H1 (cell line): ENCODE results near the gene RCAN2. TPM values are rescaled to one million over a fixed set of nuclear protein-coding genes. Genes with fewer than 3 reads are reported as not detected.

Experiments used
- CTCF ChIA-PET: fragments of 300-600 bp; sonication (Branson Sonifier 250); formaldehyde crosslinking; loops from one replicate; lab custom pipeline; 2021; ENCODE audit not compliant: partially characterized antibody; lab: Charles Lee
- POLR2A ChIA-PET: fragments of 300-600 bp; sonication (Branson Sonifier 250); formaldehyde crosslinking; loops from one replicate; lab custom pipeline; 2021; ENCODE audit warnings: inconsistent platforms; ENCODE audit not compliant: partially characterized antibody; lab: Charles Lee
- DNase-seq, 2 experiments: peaks; one replicate each; pipeline versions ENCODE4 v3.0.0 to v3.0.0-alpha.2; 2010 to 2022; ENCODE audit warnings: low spot score in 2 of 2, low read depth in 1 of 2, mixed read lengths in 1 of 2
- FAIRE-seq: peaks from 2 replicates; lab custom pipeline; 2011; peaks lifted over from hg19 to GRCh38; lab: Jason Lieb, UNC
- H2AFZ ChIP-seq: 2 replicates; pipeline ENCODE4 v1.8.1; 2012; ENCODE audit warnings: low read length, inconsistent platforms
- H2AK5ac ChIP-seq: 2 replicates; pipeline ENCODE4 v1.6.1; 2013; ENCODE audit warnings: low read depth, low read length
- H2BK120ac ChIP-seq: replicated peaks from 2 replicates; pipeline ENCODE3; 2013; ENCODE audit warnings: low read depth, low read length, inconsistent platforms
- H2BK12ac ChIP-seq: 2 replicates; pipeline ENCODE4 v1.6.1; 2013; ENCODE audit warnings: low read depth, low read length
- H2BK15ac ChIP-seq: 2 replicates; pipeline ENCODE4 v1.6.1; 2013; ENCODE audit warnings: low read length
- H2BK20ac ChIP-seq: 2 replicates; pipeline ENCODE4 v1.6.1; 2013; ENCODE audit warnings: low read length
- H2BK5ac ChIP-seq: 2 replicates; pipeline ENCODE4 v1.6.1; 2013; ENCODE audit warnings: low read depth, low read length
- H3K14ac ChIP-seq: 2 replicates; pipeline ENCODE4 v1.6.1; 2013; ENCODE audit warnings: inconsistent platforms; ENCODE audit not compliant: insufficient read length
- H3K18ac ChIP-seq: 2 replicates; pipeline ENCODE4 v1.6.1; 2013; ENCODE audit warnings: low read length; ENCODE audit errors: extremely low read depth
- H3K23ac ChIP-seq: 2 replicates; pipeline ENCODE4 v1.6.1; 2013; ENCODE audit warnings: inconsistent platforms; ENCODE audit not compliant: insufficient read length
- H3K23me2 ChIP-seq: 2 replicates; pipeline ENCODE4 v1.6.1; 2013; ENCODE audit warnings: low read depth, low read length
- H3K27ac ChIP-seq: 2 replicates; pipeline ENCODE4 v1.6.1; 2011; ENCODE audit warnings: low read depth, low read length, inconsistent platforms
- H3K27me3 ChIP-seq, 4 experiments: replicated peaks in 1 of 4; 1 replicate in 1 of 4; 2 replicates in 3 of 4; pipeline versions ENCODE4 v1.6.1 to v1.8.1; 2011 to 2013; ENCODE audit warnings: low read length in 3 of 4, mild to moderate bottlenecking in 3 of 4, inconsistent platforms in 2 of 4, mixed read lengths in 2 of 4, moderate library complexity in 1 of 4; ENCODE audit not compliant: control insufficient read depth in 3 of 4, insufficient read depth in 3 of 4; ENCODE audit errors: extremely low read depth in 1 of 4
- H3K36me3 ChIP-seq, 4 experiments: 2 replicates each; pipeline versions ENCODE4 v1.6.1 to v1.8.1; 2011 to 2013; ENCODE audit warnings: mild to moderate bottlenecking in 4 of 4, low read length in 3 of 4, moderate library complexity in 2 of 4, control low read depth in 1 of 4, inconsistent platforms in 1 of 4; ENCODE audit not compliant: insufficient read depth in 4 of 4, control insufficient read depth in 2 of 4
- H3K4ac ChIP-seq: replicated peaks from 2 replicates; pipeline ENCODE3; 2013; ENCODE audit warnings: low read length, low read depth, mixed read lengths, inconsistent platforms; ENCODE audit not compliant: insufficient read length
- H3K4me1 ChIP-seq, 4 experiments: replicated peaks in 1 of 4; 1 replicate in 1 of 4; 2 replicates in 3 of 4; pipeline versions ENCODE4 v1.6.1 to v1.8.1; 2011 to 2013; ENCODE audit warnings: low read length in 3 of 4, inconsistent platforms in 2 of 4, mixed read lengths in 1 of 4; ENCODE audit not compliant: insufficient read depth in 4 of 4, control insufficient read depth in 3 of 4
- H3K4me2 ChIP-seq, 2 experiments: 2 replicates each; pipeline versions ENCODE4 v1.6.1 to v1.8.1; 2011 to 2013; ENCODE audit warnings: low read depth in 2 of 2, low read length in 2 of 2, control low read depth in 1 of 2, inconsistent platforms in 1 of 2, mild to moderate bottlenecking in 1 of 2; ENCODE audit not compliant: insufficient read depth in 1 of 2
- H3K4me3 ChIP-seq, 4 experiments: fragments of 200-600, 300-600 bp in 1 of 4; sonication (generic), shearing (Covaris generic), sonication (Bioruptor Twin) in 1 of 4; 2 replicates each; pipeline versions ENCODE4 v1.5.1 to v1.8.1; 2011 to 2016; ENCODE audit warnings: low read length in 4 of 4, low read depth in 3 of 4, control low read depth in 2 of 4, inconsistent platforms in 2 of 4, mild to moderate bottlenecking in 2 of 4, mixed read lengths in 1 of 4, moderate library complexity in 1 of 4; ENCODE audit not compliant: insufficient read depth in 2 of 4; ENCODE audit errors: extremely low read depth in 1 of 4
- H3K56ac ChIP-seq: replicated peaks from 2 replicates; pipeline ENCODE3; 2013; ENCODE audit warnings: low read depth, mild to moderate bottlenecking, mixed read lengths, low read length, inconsistent platforms; ENCODE audit not compliant: insufficient read length
- H3K79me1 ChIP-seq: 2 replicates; pipeline ENCODE4 v1.6.1; 2013; ENCODE audit warnings: low read depth, low read length, control low read depth
- H3K79me2 ChIP-seq, 2 experiments: 2 replicates each; pipeline versions ENCODE4 v1.6.1 to v1.8.1; 2012 to 2013; ENCODE audit warnings: low read length in 2 of 2, mild to moderate bottlenecking in 2 of 2, inconsistent platforms in 1 of 2; ENCODE audit not compliant: insufficient read depth in 2 of 2, control insufficient read depth in 1 of 2
- H3K9ac ChIP-seq, 4 experiments: replicated peaks in 1 of 4; 1 replicate in 1 of 4; 2 replicates in 3 of 4; pipeline versions ENCODE4 v1.6.1 to v1.8.1; 2011 to 2013; ENCODE audit warnings: low read depth in 3 of 4, low read length in 3 of 4, control low read depth in 2 of 4, mild to moderate bottlenecking in 2 of 4, moderate library complexity in 2 of 4, inconsistent platforms in 1 of 4; ENCODE audit errors: extremely low read depth in 1 of 4
- H3K9me3 ChIP-seq, 2 experiments: 2 replicates each; pipeline versions ENCODE4 v1.6.1 to v1.8.1; 2012 to 2013; ENCODE audit warnings: mild to moderate bottlenecking in 2 of 2, moderate library complexity in 2 of 2, control low read depth in 1 of 2, inconsistent platforms in 1 of 2, low read depth in 1 of 2, low read length in 1 of 2, mixed read lengths in 1 of 2; ENCODE audit not compliant: insufficient read depth in 2 of 2
- H4K20me1 ChIP-seq, 2 experiments: replicated peaks in 1 of 2; 2 replicates each; pipeline versions ENCODE3 to v1.8.1; 2011 to 2013; ENCODE audit warnings: inconsistent platforms in 2 of 2, low read length in 2 of 2, mild to moderate bottlenecking in 1 of 2; ENCODE audit not compliant: insufficient read depth in 2 of 2, control insufficient read depth in 1 of 2
- H4K5ac ChIP-seq: 2 replicates; pipeline ENCODE4 v1.6.1; 2013; ENCODE audit warnings: low read length, low read depth, mixed read lengths, inconsistent platforms; ENCODE audit not compliant: insufficient read length
- H4K8ac ChIP-seq: 2 replicates; pipeline ENCODE4 v1.8.0; 2013; ENCODE audit warnings: mild to moderate bottlenecking, moderate library complexity, low read length, inconsistent platforms; ENCODE audit not compliant: insufficient read depth; ENCODE audit errors: extremely low read depth
- H4K91ac ChIP-seq: replicated peaks from 2 replicates; pipeline ENCODE3; 2013; ENCODE audit warnings: low read length, mixed read lengths, inconsistent platforms; ENCODE audit not compliant: insufficient read length
- CHD2 ChIP-seq: IDR thresholded peaks from 2 replicates; pipeline ENCODE4 v1.6.1; 2012; ENCODE audit warnings: low read length, improper control_type of control experiment
- HDAC2 ChIP-seq, 2 experiments: fragments of 300-600 bp in 1 of 2; sonication (generic) in 1 of 2; IDR thresholded peaks; 2 replicates each; pipeline ENCODE4 v1.6.1; 2011 to 2012; ENCODE audit warnings: low read depth in 2 of 2, low read length in 2 of 2, mild to moderate bottlenecking in 2 of 2, moderate library complexity in 2 of 2, borderline replicate concordance in 1 of 2, inconsistent platforms in 1 of 2
- WGBS, 2 experiments: shearing (Covaris generic) in 1 of 2; methylation state at CpG; one replicate each; pipeline versions ENCODE4 v1.1.6 to v1.1.7; 2013 to 2015; ENCODE audit warnings: low lambda C conversion rate in 2 of 2, mixed read lengths in 2 of 2, inconsistent platforms in 1 of 2, low coverage in 1 of 2, missing lambda C conversion rate in 1 of 2; ENCODE audit not compliant: insufficient replicate concordance in 2 of 2, insufficient coverage in 1 of 2, insufficient read length in 1 of 2; ENCODE audit errors: extremely low coverage in 1 of 2, missing lambda C conversion rate in 1 of 2; 5-methylcytosine and 5-hydroxymethylcytosine counted together
- polyA plus RNA-seq, 7 experiments: library from polyadenylated mRNA; depleted of rRNA in 3 of 7; stranded (reverse) in 5 of 7; unstranded in 2 of 7; fragments of >200 nt in 5 of 7; fragments of 200-250 nt in 2 of 7; gene quantifications; 1 replicate in 5 of 7; 2 replicates in 1 of 7; 4 replicates in 1 of 7; pipeline versions ENCODE4 v1.2.1 to v1.2.3, GENCODE V29; 2011 to 2013; ENCODE audit warnings: missing spikeins in 2 of 7, mixed read lengths in 2 of 7
- total RNA-seq: library from RNA; stranded (reverse); fragmentation: NEBNext Ultra II Directional; extraction: Animal tissue kit (Norgen Biotek cat#: 25700); gene quantifications from 2 replicates; pipeline ENCODE4 v1.2.1, GENCODE V29; 2021

The RCAN2 gene
- total and polyA plus RNA-seq, 2 of the 8 experiments (the other 6 are each of a cell fraction or from before 2014, with no cell fraction given), result 5.0 to 8.5 TPM

DNA sequence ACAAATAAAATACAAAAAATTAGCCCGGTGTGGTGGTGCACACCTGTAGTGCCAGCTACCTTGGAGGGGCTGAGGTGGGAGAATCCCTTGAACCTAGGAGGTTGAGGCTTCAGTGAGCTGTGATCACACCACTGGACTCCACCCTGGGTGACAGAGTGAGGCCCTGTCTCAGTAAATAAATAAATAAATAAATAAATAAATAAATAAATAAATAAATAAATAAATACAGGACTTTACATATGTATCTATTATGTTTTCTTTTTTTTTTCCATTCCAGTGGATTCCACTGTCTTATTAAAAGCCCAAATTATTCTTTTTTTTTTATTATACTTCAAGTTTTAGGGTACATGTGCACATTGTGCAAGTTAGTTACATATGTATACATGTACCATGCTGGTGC is 279.3 kb downstream of the RCAN2 start:
- Histone ChIP-seq H3K4me1 (no peaks in the 10 kb centered on the region), H2BK20ac (no peak overlapping the region), H3K4ac (no peak overlapping the region), H3K23ac (no peak overlapping the region), H2BK120ac (no peak overlapping the region), H4K20me1 (no peaks in the 10 kb centered on the region), H3K79me1 (no peaks in the 10 kb centered on the region), H3K79me2 (no peaks in the 10 kb centered on the region), H3K36me3 (no peaks in the 10 kb centered on the region), H3K27me3 (peaks cover 0 to 6% (median 0%) of the 10 kb centered on the region in 4 experiments; a peak in 2 of 7 replicates), H2AK5ac (no peak overlapping the region), H3K27ac (no peak overlapping the region), H2BK12ac (no peak overlapping the region), H3K56ac (no peak overlapping the region), H4K8ac (no peak overlapping the region), H3K4me3 (no peak overlapping the region), H2BK15ac (no peak overlapping the region), H4K91ac (no peak overlapping the region), H2BK5ac (no peak overlapping the region), H3K23me2 (no peaks in the 10 kb centered on the region), H3K18ac (no peak overlapping the region), H2AFZ (no peak overlapping the region), H3K14ac (no peak overlapping the region), H3K4me2 (no peak overlapping the region), H3K9ac (no peak overlapping the region), H4K5ac (no peak overlapping the region), H3K9me3 (no peaks in the 10 kb centered on the region)
- WGBS, 2 experiments, result 100% methylated on average over 1 of the region's 1 CpG; no CpG with 5 or more reads in 1 of the 2 experiments
- FAIRE-seq, result no peak
- DNase-seq, result no peak
- CTCF ChIA-PET, result no interaction called here
- no peak for TF ChIP-seq HDAC2 (IDR thresholded peaks at IDR 0.05; ENCODE audit: borderline replicate concordance in 1 of 2, low read depth in 2 of 2, low read length in 2 of 2)
- no peak for TF ChIP-seq CHD2
- POLR2A ChIA-PET, result no interaction called here
